ENCODE data around the gene ADAMTS2.

ADAMTS2 gene

GRCh38 chr5:179371681-179372680 lies 26.7 kb upstream of the ADAMTS2 start:
- peak; percentile 55 for DNase-seq

- no peak for DNase-seq
Measured at GRCh38 chr5:179371121-179371510, 25.9 kb upstream of the ADAMTS2 start.

DNA sequence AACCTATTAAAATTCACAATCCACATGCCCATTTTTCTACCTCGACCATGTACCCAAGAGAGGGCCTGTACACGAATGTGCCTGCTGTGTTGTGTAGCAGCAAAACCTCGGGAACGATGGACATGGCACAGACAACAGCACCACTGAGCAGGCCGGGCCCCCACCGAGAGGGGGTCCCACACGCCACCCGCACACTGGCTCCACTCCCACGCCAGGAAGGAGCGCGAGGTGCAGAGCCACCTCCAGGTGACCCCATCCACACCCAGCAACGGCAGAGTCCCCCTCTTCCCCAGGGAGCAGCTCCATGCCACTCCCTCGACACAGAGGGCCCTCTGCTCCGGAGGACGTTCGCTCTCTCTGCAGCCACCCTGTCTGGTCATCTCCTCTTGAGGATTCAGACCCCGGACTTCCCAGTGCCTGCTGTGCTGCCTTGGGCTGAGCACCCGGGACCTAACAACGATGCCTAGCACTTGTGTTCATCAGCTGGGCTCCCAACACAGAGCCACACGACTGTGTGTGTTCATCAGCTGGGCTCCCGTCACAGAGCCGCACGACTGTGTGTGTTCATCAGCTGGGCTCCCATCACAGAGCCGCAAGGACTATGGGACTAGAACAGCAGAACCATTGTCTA lies 25.3 kb upstream of the ADAMTS2 start:
- no peak for DNase-seq

DNA sequence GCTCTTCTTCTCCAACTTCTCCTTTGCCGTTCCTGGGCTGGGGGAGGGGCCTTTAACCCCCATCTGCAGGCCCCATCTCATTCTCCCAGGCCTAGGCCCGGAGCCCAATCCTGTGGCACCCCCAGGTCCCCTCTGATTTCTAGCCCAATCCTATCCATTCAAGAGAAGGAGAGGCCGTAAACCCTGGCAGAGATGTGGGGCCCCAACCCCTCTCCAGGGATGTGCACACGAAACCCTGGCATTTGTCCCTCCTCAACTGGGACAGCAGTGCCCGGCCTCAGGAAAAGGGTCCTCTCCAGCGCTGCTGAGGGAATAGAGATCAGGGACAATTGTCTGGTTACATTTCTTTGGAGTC lies 24.2 kb upstream of the ADAMTS2 start:
- no peak for DNase-seq

DNA sequence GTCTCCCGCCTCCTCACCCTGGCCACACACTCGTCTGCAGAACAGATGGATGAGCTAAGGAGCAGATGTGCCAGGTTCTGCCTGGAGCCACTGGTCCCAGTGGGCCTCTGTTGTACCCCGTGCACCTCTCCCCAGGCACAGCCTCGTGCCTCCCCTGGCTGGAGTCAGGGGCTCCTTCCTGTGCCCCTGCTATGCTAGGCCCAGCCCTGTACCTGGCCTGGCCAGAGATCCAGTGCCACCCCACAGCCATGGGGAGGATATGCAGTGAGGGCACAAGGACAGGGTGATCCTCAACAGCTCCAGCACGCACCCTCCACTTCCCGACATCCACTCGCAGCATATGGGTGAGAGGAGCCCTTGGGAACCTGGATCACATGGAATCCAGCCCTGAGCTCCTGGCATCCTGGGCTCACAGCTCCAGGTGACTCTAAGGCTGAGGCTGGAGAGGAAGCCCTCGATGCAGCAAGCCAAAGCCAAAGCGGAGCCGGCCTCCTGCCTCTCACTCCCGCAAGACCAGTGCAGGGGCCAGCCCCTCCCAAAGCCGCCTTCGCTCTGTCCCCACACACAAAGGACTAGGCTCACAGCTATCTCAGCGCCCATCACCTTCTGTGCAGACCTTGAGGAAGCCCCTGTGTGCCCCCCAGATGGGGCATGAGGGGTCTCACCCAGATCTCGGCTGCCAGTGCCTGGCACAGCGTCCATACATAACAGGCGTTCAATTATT lies 23.7 kb upstream of the ADAMTS2 start:
- no peak for DNase-seq

DNA sequence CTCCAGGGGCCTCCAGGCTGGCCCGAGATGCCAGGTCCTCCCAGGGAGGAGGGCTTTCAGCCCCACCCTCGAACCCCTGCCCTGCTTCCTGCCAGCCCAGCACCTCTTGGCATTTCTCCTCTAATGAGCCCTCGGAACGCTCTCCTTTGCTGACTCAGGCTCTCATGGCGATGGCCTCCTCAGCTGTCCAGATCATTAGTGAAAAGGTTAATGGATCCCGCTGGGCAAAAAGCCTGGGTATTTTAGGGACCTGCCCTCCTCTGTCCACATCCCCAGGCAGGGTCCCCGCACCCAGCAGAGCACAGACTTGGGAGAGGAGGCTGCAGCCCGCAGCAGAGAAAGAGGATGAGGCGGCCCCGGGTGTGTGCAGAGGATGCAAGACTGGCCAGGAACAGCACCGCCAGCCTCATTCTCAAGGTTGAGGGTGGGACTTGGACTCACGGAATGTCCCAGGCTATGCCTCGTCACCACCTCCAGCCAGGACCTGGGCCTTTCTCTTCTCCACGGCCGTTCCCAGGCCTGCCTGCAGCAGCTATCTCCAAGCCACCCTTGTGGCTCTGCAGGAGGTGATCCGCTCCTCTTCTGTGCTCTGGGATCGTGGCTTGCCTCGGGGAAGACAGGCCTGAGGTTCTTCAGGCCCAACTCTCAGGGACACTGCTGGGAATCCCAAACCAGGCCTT lies 23.0 kb upstream of the ADAMTS2 start:
- DNase-seq = no peak

- no peak for DNase-seq
Measured at GRCh38 chr5:179367491-179367890, 22.2 kb upstream of the ADAMTS2 start.

DNA sequence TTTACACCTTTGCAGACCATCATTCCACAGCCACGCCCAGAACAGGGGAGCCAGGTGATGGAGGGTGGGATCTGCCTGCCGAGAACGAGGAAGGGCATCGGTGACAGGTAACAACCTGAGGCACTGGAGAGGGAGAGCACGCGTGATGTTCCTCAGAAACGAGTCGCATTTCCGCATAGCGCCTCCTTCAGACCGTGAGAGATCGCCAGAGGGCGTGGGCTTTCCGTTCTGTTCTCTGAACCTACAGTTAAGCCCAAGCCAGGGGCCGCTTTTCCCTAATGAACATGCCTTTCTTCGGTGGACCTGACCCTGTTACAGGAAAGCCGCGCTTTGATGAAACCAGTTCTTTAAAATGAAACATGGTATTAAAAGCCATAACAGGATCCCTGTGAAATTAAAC lies 17.1 kb upstream of the ADAMTS2 start:
- no peak for DNase-seq

- no peak for DNase-seq
Measured at GRCh38 chr5:179361037-179361603, 15.9 kb upstream of the ADAMTS2 start.

- DNase-seq = no peak
Measured at GRCh38 chr5:179357031-179357430, 11.8 kb upstream of the ADAMTS2 start.

GRCh38 chr5:179355976-179356974 lies 11.0 kb upstream of the ADAMTS2 start:
- DNase-seq = no peak

DNA sequence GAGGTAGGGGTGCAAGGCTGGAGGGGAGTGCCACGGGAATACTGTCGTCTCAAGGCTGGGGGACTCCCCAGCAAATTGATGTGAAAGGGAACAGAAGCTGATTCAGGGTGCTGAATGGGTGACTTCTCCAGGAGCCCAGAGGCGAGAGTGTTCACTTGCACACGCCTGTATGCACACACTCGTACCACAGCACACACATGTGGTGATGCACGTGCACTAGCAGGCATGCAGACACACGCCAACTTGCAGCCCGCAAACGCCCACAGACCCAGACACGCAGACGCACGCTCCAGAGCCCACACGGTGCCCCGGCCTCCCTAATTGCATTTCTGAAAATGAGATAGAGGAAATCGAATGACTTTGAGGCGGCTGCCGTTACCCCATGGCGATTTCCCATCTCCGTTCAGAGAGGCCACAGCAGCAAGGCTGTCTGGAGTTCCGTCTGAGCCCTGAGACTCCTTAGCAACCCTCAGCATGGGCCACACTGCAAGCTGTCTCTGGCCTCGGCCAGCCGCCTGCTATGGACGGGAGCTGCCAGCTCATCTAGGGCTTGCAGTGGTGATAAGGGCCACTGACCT lies 9.1 kb upstream of the ADAMTS2 start:
- no peak for DNase-seq

GRCh38 chr5:179348843-179349242 lies 3.6 kb upstream of the ADAMTS2 start:
- no peak for DNase-seq

- no peak for DNase-seq
Measured at GRCh38 chr5:179348011-179348530, 2.8 kb upstream of the ADAMTS2 start.

DNA sequence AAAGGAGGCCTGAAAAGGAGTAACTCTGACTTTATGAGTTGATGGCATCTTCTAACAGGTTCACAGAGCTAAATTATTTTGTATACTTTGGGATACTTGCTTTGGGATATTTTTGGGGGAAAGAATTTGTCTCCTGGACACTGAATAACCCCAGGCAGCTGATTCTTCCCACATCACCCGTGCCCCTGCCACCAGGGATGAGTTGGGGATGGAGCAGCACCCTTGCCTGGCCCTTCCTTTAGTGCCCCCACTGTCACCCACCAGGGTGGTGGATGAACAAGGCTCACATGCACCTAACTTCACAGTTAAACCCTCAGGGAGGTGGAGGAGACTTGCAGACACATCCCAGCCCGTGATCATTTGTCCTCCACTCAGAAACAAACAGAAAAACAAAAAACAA lies 2.3 kb upstream of the ADAMTS2 start:
- no peak for DNase-seq

DNA sequence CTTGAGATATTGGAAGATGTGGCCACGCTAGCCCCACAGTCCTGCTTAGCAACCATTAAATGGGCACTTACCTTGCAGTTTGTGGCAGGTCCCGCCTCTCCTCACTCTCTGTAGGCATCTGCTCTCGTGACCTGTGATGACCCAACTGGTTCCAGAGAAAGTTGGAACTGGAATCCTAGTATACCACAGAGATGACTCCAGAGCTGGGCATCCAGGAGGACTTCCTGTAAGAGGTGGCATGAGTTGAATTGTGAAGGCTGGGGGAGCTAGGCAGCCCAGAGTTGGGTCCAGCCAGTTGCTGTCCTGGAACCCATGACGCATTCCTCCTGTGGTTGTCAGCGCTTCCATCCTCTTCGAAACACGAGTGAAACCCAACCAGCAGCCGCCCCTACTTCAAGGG lies 1.6 kb upstream of the ADAMTS2 start:
- DNase-seq = no peak

DNA sequence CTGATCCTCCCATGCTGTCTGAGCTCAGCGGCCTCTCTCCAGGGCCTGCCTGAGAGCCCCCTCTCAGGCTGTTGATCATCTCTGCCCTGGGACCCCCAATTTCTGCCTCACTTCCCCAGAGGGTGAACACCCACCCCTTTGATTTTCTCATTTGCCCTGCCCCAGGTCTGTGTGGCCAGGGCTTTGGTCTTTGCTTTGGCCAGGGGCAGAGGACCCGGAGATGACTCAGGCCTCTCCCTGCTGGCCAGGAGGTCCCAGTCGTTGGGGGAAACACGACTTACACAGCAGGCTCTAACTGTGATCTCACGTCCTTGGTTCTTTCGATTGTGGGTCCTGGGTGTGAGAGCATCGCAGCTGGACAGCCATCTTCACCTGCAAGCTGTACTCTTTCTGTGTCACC lies 1.1 kb upstream of the ADAMTS2 start:
- no peak for DNase-seq

DNA sequence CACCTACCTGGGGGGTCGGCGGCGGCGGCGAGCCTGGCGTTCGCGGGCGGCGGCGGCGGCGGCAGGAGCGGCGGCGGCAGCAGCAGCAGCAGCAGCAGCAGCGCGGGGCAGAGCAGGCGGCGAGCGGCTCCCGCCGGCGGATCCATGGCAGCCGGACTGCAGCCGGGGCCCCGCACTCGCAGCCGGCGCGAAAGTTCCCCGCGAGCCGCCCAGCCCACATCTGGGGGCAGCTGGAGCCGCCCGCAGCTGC lies 153 bp downstream of the ADAMTS2 start:
- no peak for DNase-seq

GRCh38 chr5:179344431-179345182 lies 654 bp downstream of the ADAMTS2 start:
- DNase-seq = no peak

DNA sequence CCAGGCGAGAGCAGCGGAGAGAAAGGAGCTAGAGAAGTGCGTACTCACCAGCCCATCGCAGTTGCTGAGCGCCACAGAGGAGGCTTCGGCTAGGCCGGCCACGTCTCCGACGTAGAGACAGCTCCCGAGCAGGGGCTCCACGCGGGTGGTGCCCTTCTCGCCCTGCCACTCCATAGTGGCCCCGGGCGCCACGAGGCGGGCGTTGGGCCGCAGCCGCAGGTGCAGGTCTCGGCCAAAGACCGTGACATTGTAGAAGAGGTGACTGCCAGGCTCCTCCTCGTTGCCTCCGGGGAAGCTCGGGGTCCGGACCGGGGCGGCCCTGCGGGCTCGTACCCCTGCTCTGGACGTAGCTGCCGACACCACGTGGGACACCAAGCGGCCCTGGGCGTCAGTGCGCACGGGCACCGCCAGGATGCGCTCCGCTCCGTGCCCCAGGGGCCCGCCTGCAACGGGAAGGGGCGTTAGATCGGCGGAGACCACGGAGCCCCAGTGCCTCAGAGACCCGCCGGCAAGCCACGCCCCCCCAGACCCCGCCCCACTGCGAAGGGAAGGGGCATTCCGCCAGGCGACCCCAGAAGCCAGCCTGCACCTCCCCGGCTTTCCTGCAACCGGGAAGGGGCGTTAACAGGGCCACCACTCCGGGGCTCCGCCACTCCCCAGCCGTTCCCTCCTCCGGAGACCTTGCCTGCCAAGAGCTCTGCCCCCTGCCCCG lies 1.4 kb downstream of the ADAMTS2 start:
- DNase-seq = peak; percentile 15
